ENCODE results near the gene MAP3K3. TPM values are rescaled to one million over a fixed set of nuclear protein-coding genes. Genes with fewer than 3 reads are reported as not detected.

The MAP3K3 gene
- total RNA-seq, 1 experiment from 2014 or later: 16.2 TPM

- intact Hi-C loops (cut with micrococcal nuclease; ENCODE audit: unreplicated experiment): no loop called here
- ChIA-PET CTCF (no interaction called here), POLR2A (no interaction called here)
- TF ChIP-seq CTCF (IDR thresholded peaks at IDR 0.05; ENCODE audit: insufficient read depth in 1 of 2, low read depth in 1 of 2, low read length in 1 of 2, severe bottlenecking in 1 of 2, unreplicated experiment in 1 of 2): no peak
- no peak overlapping the region for H3K4me3 Mint-ChIP-seq (ENCODE audit: unreplicated experiment)
- H3K27ac Mint-ChIP-seq (ENCODE audit: unreplicated experiment): no peak overlapping the region
- Histone ChIP-seq H3K27me3 (replicated peaks; ENCODE audit: control insufficient read depth, insufficient read depth, low read length) (no peaks in the 10 kb centered on the region), H3K4me3 (ENCODE audit: low read depth, low read length) (no peak overlapping the region), H3K9me3 (no peaks in the 10 kb centered on the region), H3K36me3 (ENCODE audit: control insufficient read depth, insufficient read depth, low read length) (no peaks in the 10 kb centered on the region), H3K4me1 (no peaks in the 10 kb centered on the region)
- H3K36me3 Mint-ChIP-seq (ENCODE audit: insufficient read depth, unreplicated experiment): peaks cover 8% of the 10 kb centered on the region
- H3K27me3 Mint-ChIP-seq (ENCODE audit: insufficient read depth, unreplicated experiment): no peaks in the 10 kb centered on the region
- no peaks in the 10 kb centered on the region for H3K4me1 Mint-ChIP-seq (ENCODE audit: low read depth, unreplicated experiment)
- no peaks in the 10 kb centered on the region for H3K9me3 Mint-ChIP-seq (ENCODE audit: unreplicated experiment)
- BruUV-seq (replicated peaks): no TSS peak
- DNase-seq: no peak
Measured at GRCh38 chr17:63640038-63640437, 17.8 kb downstream of the MAP3K3 start.

- TF ChIP-seq CTCF (IDR thresholded peaks at IDR 0.05; ENCODE audit: insufficient read depth in 1 of 2, low read depth in 1 of 2, low read length in 1 of 2, severe bottlenecking in 1 of 2, unreplicated experiment in 1 of 2): no peak
- Mint-ChIP-seq H3K9me3 (ENCODE audit: unreplicated experiment) (no peaks in the 10 kb centered on the region), H3K27me3 (ENCODE audit: insufficient read depth, unreplicated experiment) (no peaks in the 10 kb centered on the region), H3K27ac (ENCODE audit: unreplicated experiment) (no peak overlapping the region), H3K4me1 (ENCODE audit: low read depth, unreplicated experiment) (no peaks in the 10 kb centered on the region), H3K4me3 (ENCODE audit: unreplicated experiment) (no peak overlapping the region), H3K36me3 (ENCODE audit: insufficient read depth, unreplicated experiment) (peaks cover 2% of the 10 kb centered on the region)
- no peaks in the 10 kb centered on the region for H3K36me3 ChIP-seq (ENCODE audit: control insufficient read depth, insufficient read depth, low read length)
- no peak for DNase-seq
- H3K4me3 ChIP-seq (ENCODE audit: low read depth, low read length): no peak overlapping the region
- POLR2A ChIA-PET: no interaction called here
- no peaks in the 10 kb centered on the region for H3K4me1 ChIP-seq
- no peaks in the 10 kb centered on the region for H3K27me3 ChIP-seq (replicated peaks; ENCODE audit: control insufficient read depth, insufficient read depth, low read length)
- CTCF ChIA-PET: no interaction called here
- no peaks in the 10 kb centered on the region for H3K9me3 ChIP-seq
- intact Hi-C loops (cut with micrococcal nuclease; ENCODE audit: unreplicated experiment): no loop called here
- no TSS peak for BruUV-seq (replicated peaks)
Measured at GRCh38 chr17:63641692-63642448, 19.7 kb downstream of the MAP3K3 start.

GRCh38 chr17:63644846-63645245 lies 22.6 kb downstream of the MAP3K3 start:
- Mint-ChIP-seq H3K4me3 (ENCODE audit: unreplicated experiment) (no peak overlapping the region), H3K27me3 (ENCODE audit: insufficient read depth, unreplicated experiment) (no peaks in the 10 kb centered on the region), H3K4me1 (ENCODE audit: low read depth, unreplicated experiment) (no peaks in the 10 kb centered on the region), H3K9me3 (ENCODE audit: unreplicated experiment) (no peaks in the 10 kb centered on the region), H3K36me3 (ENCODE audit: insufficient read depth, unreplicated experiment) (no peaks in the 10 kb centered on the region), H3K27ac (ENCODE audit: unreplicated experiment) (no peak overlapping the region)
- Histone ChIP-seq H3K4me1 (no peaks in the 10 kb centered on the region), H3K27me3 (replicated peaks; ENCODE audit: control insufficient read depth, insufficient read depth, low read length) (no peaks in the 10 kb centered on the region), H3K9me3 (no peaks in the 10 kb centered on the region), H3K36me3 (ENCODE audit: control insufficient read depth, insufficient read depth, low read length) (no peaks in the 10 kb centered on the region), H3K4me3 (ENCODE audit: low read depth, low read length) (no peak overlapping the region)
- BruUV-seq (replicated peaks): no TSS peak
- ChIA-PET POLR2A (no interaction called here), CTCF (no interaction called here)
- no peak for TF ChIP-seq CTCF (IDR thresholded peaks at IDR 0.05; ENCODE audit: insufficient read depth in 1 of 2, low read depth in 1 of 2, low read length in 1 of 2, severe bottlenecking in 1 of 2, unreplicated experiment in 1 of 2)
- intact Hi-C loops (cut with micrococcal nuclease; ENCODE audit: unreplicated experiment): no loop called here
- no peak for DNase-seq

Data from Caco-2 (cell line).